Measurements from ENCODE around the gene OSBPL2.

The OSBPL2 gene

GRCh38 chr20:62232194-62232593 lies 6.1 kb upstream of the OSBPL2 start:
- TF ChIP-seq, protein P1, sequence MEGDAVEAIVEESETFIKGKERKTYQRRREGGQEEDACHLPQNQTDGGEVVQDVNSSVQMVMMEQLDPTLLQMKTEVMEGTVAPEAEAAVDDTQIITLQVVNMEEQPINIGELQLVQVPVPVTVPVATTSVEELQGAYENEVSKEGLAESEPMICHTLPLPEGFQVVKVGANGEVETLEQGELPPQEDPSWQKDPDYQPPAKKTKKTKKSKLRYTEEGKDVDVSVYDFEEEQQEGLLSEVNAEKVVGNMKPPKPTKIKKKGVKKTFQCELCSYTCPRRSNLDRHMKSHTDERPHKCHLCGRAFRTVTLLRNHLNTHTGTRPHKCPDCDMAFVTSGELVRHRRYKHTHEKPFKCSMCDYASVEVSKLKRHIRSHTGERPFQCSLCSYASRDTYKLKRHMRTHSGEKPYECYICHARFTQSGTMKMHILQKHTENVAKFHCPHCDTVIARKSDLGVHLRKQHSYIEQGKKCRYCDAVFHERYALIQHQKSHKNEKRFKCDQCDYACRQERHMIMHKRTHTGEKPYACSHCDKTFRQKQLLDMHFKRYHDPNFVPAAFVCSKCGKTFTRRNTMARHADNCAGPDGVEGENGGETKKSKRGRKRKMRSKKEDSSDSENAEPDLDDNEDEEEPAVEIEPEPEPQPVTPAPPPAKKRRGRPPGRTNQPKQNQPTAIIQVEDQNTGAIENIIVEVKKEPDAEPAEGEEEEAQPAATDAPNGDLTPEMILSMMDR (IDR thresholded peaks at IDR 0.05; ENCODE audit: low read length, missing control alignments), result no peak
- DNase-seq (ENCODE audit: low read depth), result no peak
- no peak overlapping the region for H3K4me3 ChIP-seq (replicated peaks; ENCODE audit: low read depth, low read length)

- TF ChIP-seq, protein P1 (IDR thresholded peaks at IDR 0.05; ENCODE audit: low read length, missing control alignments), result no peak
- no peak for DNase-seq (ENCODE audit: low read depth)
- no peak overlapping the region for H3K4me3 ChIP-seq (replicated peaks; ENCODE audit: low read depth, low read length)
Observed at GRCh38 chr20:62232770-62233645, 5.3 kb upstream of the OSBPL2 start.

DNA sequence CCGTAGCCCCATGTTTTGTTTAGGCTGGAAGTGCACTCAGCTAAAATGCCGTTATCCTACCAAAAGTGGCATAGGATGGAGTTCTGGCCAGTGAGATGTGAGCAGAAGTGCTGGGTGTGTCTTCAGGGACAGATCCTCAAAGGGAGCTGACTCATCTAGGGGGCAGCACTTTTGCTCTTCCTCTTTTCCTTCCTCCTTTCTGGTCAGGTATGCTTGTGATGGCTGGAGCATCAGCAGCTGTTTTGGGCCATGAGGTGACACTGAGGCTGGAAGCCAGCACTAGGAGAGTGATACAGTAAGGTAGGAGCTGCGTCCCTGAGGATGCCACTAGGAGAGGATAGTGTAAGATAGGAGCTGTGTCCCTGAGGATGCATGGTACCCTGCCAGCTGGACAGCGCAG lies 4.6 kb upstream of the OSBPL2 start:
- TF ChIP-seq, protein P1 (IDR thresholded peaks at IDR 0.05; ENCODE audit: low read length, missing control alignments), result no peak
- DNase-seq (ENCODE audit: low read depth), result no peak
- H3K4me3 ChIP-seq (replicated peaks; ENCODE audit: low read depth, low read length), result no peak overlapping the region

- TF ChIP-seq, protein P1 (IDR thresholded peaks at IDR 0.05; ENCODE audit: low read length, missing control alignments), result no peak
- no peak overlapping the region for H3K4me3 ChIP-seq (replicated peaks; ENCODE audit: low read depth, low read length)
- no peak for DNase-seq (ENCODE audit: low read depth)
Observed at GRCh38 chr20:62234339-62234738, 4.0 kb upstream of the OSBPL2 start.

DNA sequence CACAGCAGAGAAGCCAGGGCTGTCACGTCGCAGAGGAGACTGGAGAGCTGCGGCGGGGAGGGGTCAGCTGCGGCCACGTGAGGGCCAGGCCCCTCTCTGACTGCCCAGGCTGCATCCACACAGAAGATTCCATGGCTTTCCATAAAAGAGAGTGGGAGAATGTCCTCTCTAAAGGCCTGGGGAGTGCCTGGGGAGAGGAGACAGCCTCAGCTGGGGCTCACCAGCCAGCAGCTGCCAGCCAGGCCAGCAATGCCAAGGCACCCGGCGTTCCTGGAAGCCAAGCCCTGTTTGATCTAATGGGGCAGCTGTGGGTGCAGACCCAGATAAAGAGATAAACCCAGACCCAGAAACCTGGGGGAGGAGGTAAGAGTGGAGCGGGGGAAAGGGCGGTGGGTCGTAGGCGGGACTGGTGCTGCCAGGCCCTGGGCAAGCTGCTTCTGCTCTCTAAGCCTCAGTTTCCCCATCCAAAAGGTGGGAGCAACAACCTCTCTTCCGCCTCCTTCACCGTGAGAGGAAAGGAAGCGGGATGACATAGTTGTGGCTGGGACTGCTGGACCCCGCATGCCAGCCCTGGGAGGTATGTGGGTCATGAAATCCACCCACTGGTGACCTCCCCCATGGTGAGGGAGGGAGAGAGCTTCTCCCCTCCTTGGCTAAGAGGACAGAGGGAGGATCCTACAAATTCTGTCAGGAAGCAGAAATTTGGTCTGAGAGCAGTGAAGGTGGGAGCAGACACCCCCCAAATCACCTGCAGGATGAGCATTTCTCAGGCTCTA lies 3.1 kb upstream of the OSBPL2 start:
- no peak for DNase-seq (ENCODE audit: low read depth)
- H3K4me3 ChIP-seq (replicated peaks; ENCODE audit: low read depth, low read length), result no peak overlapping the region
- TF ChIP-seq, protein P1 (IDR thresholded peaks at IDR 0.05; ENCODE audit: low read length, missing control alignments), result no peak

DNA sequence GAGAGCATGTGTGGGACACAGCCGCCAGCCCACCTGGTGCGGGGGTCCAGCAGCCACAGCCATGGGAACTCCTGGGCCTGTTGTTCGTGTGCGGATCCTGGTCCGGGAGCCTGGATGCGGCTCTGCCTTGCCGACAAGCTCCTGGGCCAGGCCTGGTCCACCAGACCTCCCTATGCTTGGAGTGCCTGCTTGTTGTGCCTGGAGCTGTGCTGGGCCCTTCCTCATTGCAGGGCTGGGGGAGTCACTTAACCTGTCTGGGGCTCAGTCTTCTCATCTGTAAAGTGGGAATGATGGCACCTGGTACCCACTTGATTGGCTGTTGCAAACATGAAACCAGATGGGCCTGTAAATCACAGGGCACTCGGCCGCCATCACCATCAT lies 2.6 kb upstream of the OSBPL2 start:
- TF ChIP-seq, protein P1 (IDR thresholded peaks at IDR 0.05; ENCODE audit: low read length, missing control alignments), result no peak
- no peak overlapping the region for H3K4me3 ChIP-seq (replicated peaks; ENCODE audit: low read depth, low read length)
- no peak for DNase-seq (ENCODE audit: low read depth)
